IMR-90 (cell line): ENCODE results near the gene IFIT1B. TPM values are rescaled to one million over a fixed set of nuclear protein-coding genes. Genes with fewer than 3 reads are reported as not detected.

Source experiments
- ATAC-seq: fragments of 200-7000 bp; cut with Tn5 transposase; 2 replicates; pipeline ENCODE4 v1.9.1; 2020; ENCODE audit warnings: low read depth, mild to moderate bottlenecking, moderate library complexity
- BruUV-seq: library from RNA; stranded (reverse); fragments of 400-500 nt; replicated peaks from 2 replicates; lab custom pipeline; 2021; lab: Mats Ljungman, UMichigan
- CTCF ChIA-PET: fragments of 300-600 bp; formaldehyde crosslinking; extraction: SDS; loops from one replicate; lab custom pipeline; 2021; ENCODE audit warnings: antibody characterized with exemption; lab: Yijun Ruan, JAX
- POLR2A ChIA-PET: fragments of 300-600 bp; sonication (Branson Sonifier 250); formaldehyde crosslinking; loops from one replicate; lab custom pipeline; 2022; ENCODE audit warnings: antibody characterized with exemption; ENCODE audit not compliant: unreplicated experiment; lab: Charles Lee
- DNase-seq: peaks from one replicate; pipeline ENCODE4 v3.0.0; 2013
- H2AFZ ChIP-seq: replicated peaks from 2 replicates; pipeline ENCODE3; 2013; ENCODE audit warnings: low read length, mild to moderate bottlenecking; ENCODE audit not compliant: poor library complexity
- H2AK5ac ChIP-seq: 2 replicates; pipeline ENCODE4 v1.6.1; 2013; ENCODE audit warnings: low read depth, low read length, inconsistent platforms
- H2AK9ac ChIP-seq: replicated peaks from 2 replicates; pipeline ENCODE3; 2013; ENCODE audit warnings: mild to moderate bottlenecking, low read depth, low read length, moderate library complexity; ENCODE audit not compliant: poor library complexity
- H2BK120ac ChIP-seq: 2 replicates; pipeline ENCODE4 v1.6.1; 2013; ENCODE audit warnings: low read depth, low read length, inconsistent platforms
- H2BK15ac ChIP-seq: 3 replicates; pipeline ENCODE4 v1.6.1; 2013; ENCODE audit warnings: low read depth, low read length, inconsistent platforms
- H2BK20ac ChIP-seq: 2 replicates; pipeline ENCODE4 v1.6.1; 2013; ENCODE audit warnings: low read depth, mild to moderate bottlenecking, inconsistent platforms, low read length, moderate library complexity
- H2BK5ac ChIP-seq: 2 replicates; pipeline ENCODE4 v1.6.1; 2013; ENCODE audit warnings: mild to moderate bottlenecking, low read depth, low read length, inconsistent platforms; ENCODE audit not compliant: poor library complexity, severe bottlenecking
- H3K14ac ChIP-seq: replicated peaks from 2 replicates; pipeline ENCODE4 v1.6.1; 2013; ENCODE audit warnings: low read depth, low read length, inconsistent platforms
- H3K18ac ChIP-seq: 2 replicates; pipeline ENCODE4 v1.6.1; 2013; ENCODE audit warnings: low read depth, low read length, control low read depth
- H3K23ac ChIP-seq: 2 replicates; pipeline ENCODE4 v1.6.1; 2013; ENCODE audit warnings: low read depth, low read length, inconsistent platforms
- H3K27ac ChIP-seq: 2 replicates; pipeline ENCODE4 v1.5.1; 2013; ENCODE audit warnings: mild to moderate bottlenecking, control low read depth, low read length; ENCODE audit not compliant: insufficient read depth
- H3K27me3 ChIP-seq: 2 replicates; pipeline ENCODE4 v1.6.1; 2013; ENCODE audit warnings: low read length; ENCODE audit not compliant: control insufficient read depth, insufficient read depth
- H3K36me3 ChIP-seq: 2 replicates; pipeline ENCODE4 v1.6.1; 2013; ENCODE audit warnings: low read length, mixed read lengths; ENCODE audit not compliant: control insufficient read depth, insufficient read depth
- H3K4ac ChIP-seq: 2 replicates; pipeline ENCODE4 v1.6.1; 2013; ENCODE audit warnings: low read depth, low read length, inconsistent platforms
- H3K4me1 ChIP-seq: 2 replicates; pipeline ENCODE4 v1.6.1; 2013; ENCODE audit warnings: low read length, mixed read lengths; ENCODE audit not compliant: control insufficient read depth, insufficient read depth
- H3K4me2 ChIP-seq: 2 replicates; pipeline ENCODE4 v1.6.1; 2013; ENCODE audit warnings: low read depth, mild to moderate bottlenecking, control low read depth, low read length, moderate library complexity
- H3K4me3 ChIP-seq: 2 replicates; pipeline ENCODE4 v1.5.1; 2013; ENCODE audit warnings: low read depth, mild to moderate bottlenecking, control low read depth, low read length, moderate library complexity; ENCODE audit not compliant: insufficient read depth
- H3K56ac ChIP-seq: 2 replicates; pipeline ENCODE4 v1.6.1; 2013; ENCODE audit warnings: low read length, inconsistent platforms; ENCODE audit not compliant: insufficient read depth; ENCODE audit errors: extremely low read depth
- H3K79me1 ChIP-seq, 2 experiments: 2 replicates each; pipeline ENCODE4 v1.6.1; 2013; ENCODE audit warnings: low read length in 2 of 2, inconsistent platforms in 1 of 2, low read depth in 1 of 2
- H3K9ac ChIP-seq: 2 replicates; pipeline ENCODE4 v1.6.1; 2013; ENCODE audit warnings: low read depth, low read length, control low read depth
- H3K9me1 ChIP-seq: 2 replicates; pipeline ENCODE4 v1.6.1; 2013; ENCODE audit warnings: low read length, inconsistent platforms; ENCODE audit not compliant: insufficient read depth
- H3K9me3 ChIP-seq: 2 replicates; pipeline ENCODE4 v1.6.1; 2013; ENCODE audit warnings: low read length; ENCODE audit not compliant: control insufficient read depth, insufficient read depth
- H4K20me1 ChIP-seq: 2 replicates; pipeline ENCODE4 v1.6.1; 2013; ENCODE audit warnings: low read length, inconsistent platforms; ENCODE audit not compliant: insufficient read depth
- H4K5ac ChIP-seq: 2 replicates; pipeline ENCODE4 v1.6.1; 2013; ENCODE audit warnings: mild to moderate bottlenecking, low read depth, low read length, control low read depth
- H4K8ac ChIP-seq, 2 experiments: 2 replicates each; pipeline ENCODE4 v1.6.1; 2013; ENCODE audit warnings: low read depth in 2 of 2, low read length in 2 of 2, control low read depth in 1 of 2, inconsistent platforms in 1 of 2
- H4K91ac ChIP-seq: 2 replicates; pipeline ENCODE4 v1.6.1; 2013; ENCODE audit warnings: low read depth, low read length, inconsistent platforms; ENCODE audit not compliant: insufficient read depth
- MXI1 ChIP-seq: IDR thresholded peaks from 2 replicates; pipeline ENCODE4 v1.6.1; 2012; ENCODE audit warnings: low read depth, mild to moderate bottlenecking, low read length, moderate library complexity, borderline replicate concordance
- NFE2L2 ChIP-seq: fragments of 150-350 bp; IDR thresholded peaks from 2 replicates; pipeline ENCODE4 v1.6.1; 2016; ENCODE audit warnings: low read depth, mild to moderate bottlenecking, low read length
- SMC3 ChIP-seq: fragments of 150-350 bp; IDR thresholded peaks from 2 replicates; pipeline ENCODE4 v1.6.1; 2016; ENCODE audit warnings: low read depth, mild to moderate bottlenecking, antibody characterized with exemption, low read length, moderate library complexity
- WGBS, 2 experiments: methylation state at CpG; one replicate each; pipeline versions ENCODE4 v1.1.5 to v1.1.7; 2013; ENCODE audit warnings: missing lambda C conversion rate in 2 of 2; ENCODE audit not compliant: insufficient read length in 1 of 2; ENCODE audit errors: extremely low coverage in 2 of 2; 5-methylcytosine and 5-hydroxymethylcytosine counted together
- dilution Hi-C: fragments of 300-500 bp; cut with HindIII; formaldehyde crosslinking; loops from one replicate; pipeline ENCODE4 v1.14.3; 2018; ENCODE audit warnings: low sequenced_read_pairs; ENCODE audit not compliant: unreplicated experiment
- in situ Hi-C: fragments of 300-500 bp; cut with MboI; formaldehyde crosslinking; loops from 3 replicates; pipeline ENCODE4 v1.14.3; 2019; ENCODE audit warnings: low sequenced_read_pairs, inconsistent platforms, mixed read lengths
- intact Hi-C: fragments of 100-400 bp; cut with micrococcal nuclease; formaldehyde crosslinking; loops from 2 replicates; pipeline ENCODE4 v1.10.0; 2022
- polyA plus RNA-seq, 3 experiments: library from polyadenylated mRNA; depleted of rRNA; stranded (reverse); fragments of >200 nt; gene quantifications; 2 replicates each; pipeline ENCODE4 v1.2.3, GENCODE V29; 2012; ENCODE audit warnings: low replicate concordance in 1 of 3
- total RNA-seq: library from RNA; depleted of rRNA; stranded (reverse); fragments of >200 nt; gene quantifications from 2 replicates; pipeline ENCODE4 v1.2.3, GENCODE V29; 2012
- TF ChIP-seq, protein P1 (sequence below): fragments of 150-350 bp; IDR thresholded peaks from 2 replicates; pipeline ENCODE4 v1.6.1; 2017; ENCODE audit warnings: mild to moderate bottlenecking, antibody characterized with exemption, low read length, low read depth

Gene IFIT1B
- total and polyA plus RNA-seq, 2 of the 4 experiments (the other 2 are of a cell fraction), result not detected

GRCh38 chr10:89393898-89394297, 16.0 kb downstream of the IFIT1B start:
- Histone ChIP-seq H2AFZ (no peak overlapping the region), H3K4ac (no peak overlapping the region), H2BK5ac (no peak overlapping the region), H2AK5ac (no peak overlapping the region), H3K9me3 (no peaks in the 10 kb centered on the region), H4K20me1 (peaks cover 3% of the 10 kb centered on the region; the same call in 1 of the 2 replicates), H2BK15ac (no peak overlapping the region), H3K9ac (no peak overlapping the region), H3K56ac (no peak overlapping the region), H4K8ac (no peak overlapping the region), H3K27me3 (no peaks in the 10 kb centered on the region), H4K5ac (no peak overlapping the region), H3K79me1 (peaks cover 0 to 3% of the 10 kb centered on the region in 2 experiments; a peak in 1 of 4 replicates), H3K27ac (no peak overlapping the region), H3K36me3 (no peaks in the 10 kb centered on the region), H3K4me2 (no peak overlapping the region), H3K14ac (no peak overlapping the region), H2BK120ac (no peak overlapping the region), H3K4me1 (peaks cover 1% of the 10 kb centered on the region), H2AK9ac (no peak overlapping the region), H3K9me1 (no peaks in the 10 kb centered on the region), H2BK20ac (no peak overlapping the region), H3K23ac (no peak overlapping the region), H3K18ac (no peak overlapping the region), H4K91ac (no peak overlapping the region), H3K4me3 (no peak overlapping the region)
- ChIA-PET CTCF (interaction anchor here (0.6 kb wide), 1 partner anchor 17 kb away, joined by 4 read pairs; no protein-coding TSS in a partner anchor), POLR2A (no interaction called here)
- dilution Hi-C loops, result no loop called here
- BruUV-seq, result no TSS peak
- ATAC-seq, result no peak
- TF ChIP-seq NFE2L2 (no peak), MXI1 (no peak), SMC3 (no peak)
- TF ChIP-seq, protein P1, sequence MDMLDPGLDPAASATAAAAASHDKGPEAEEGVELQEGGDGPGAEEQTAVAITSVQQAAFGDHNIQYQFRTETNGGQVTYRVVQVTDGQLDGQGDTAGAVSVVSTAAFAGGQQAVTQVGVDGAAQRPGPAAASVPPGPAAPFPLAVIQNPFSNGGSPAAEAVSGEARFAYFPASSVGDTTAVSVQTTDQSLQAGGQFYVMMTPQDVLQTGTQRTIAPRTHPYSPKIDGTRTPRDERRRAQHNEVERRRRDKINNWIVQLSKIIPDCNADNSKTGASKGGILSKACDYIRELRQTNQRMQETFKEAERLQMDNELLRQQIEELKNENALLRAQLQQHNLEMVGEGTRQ, result no peak
- in situ Hi-C loops, result no loop called here
- intact Hi-C loops, result no loop called here
- WGBS, 2 experiments, result no CpG with 5 or more reads among the region's 3 CpGs
- no peak for DNase-seq
